ENCODE data around the gene TMTC3. TPM values are rescaled to one million over a fixed set of nuclear protein-coding genes. Genes with fewer than 3 reads are reported as not detected.

TMTC3 gene
- total and polyA plus RNA-seq, 4 donors: 3.0 to 28.2 (median 6.3) TPM

- H3K9me3 ChIP-seq (ENCODE audit: control insufficient read depth in 4 of 4, low read length in 3 of 4): no peaks in the 10 kb centered on the region
- H3K36me3 ChIP-seq (ENCODE audit: control insufficient read depth in 4 of 4, insufficient read depth in 3 of 4, low read depth in 1 of 4, low read length in 3 of 4): peaks cover 3 to 14% (median 9%) of the 10 kb centered on the region in 4 donors
- no peak for TF ChIP-seq REST (IDR thresholded peaks at IDR 0.05)
- TF ChIP-seq FOXA1 (IDR thresholded peaks at IDR 0.05): no peak
- TF ChIP-seq GABPA (IDR thresholded peaks at IDR 0.05 in 1 of 2, conservative IDR thresholded peaks at IDR 0.05 in 1 of 2): no peak
- no peak for TF ChIP-seq CTCF (IDR thresholded peaks at IDR 0.05; ENCODE audit: low read depth, low read length, missing input control)
- no peak for TF ChIP-seq YY1 (IDR thresholded peaks at IDR 0.05)
- TF ChIP-seq ATF3 (IDR thresholded peaks at IDR 0.05): no peak
- no peak for TF ChIP-seq SP1 (IDR thresholded peaks at IDR 0.05)
- TF ChIP-seq HNF4A (conservative IDR thresholded peaks at IDR 0.05): no peak
- no peak for TF ChIP-seq RXRA (IDR thresholded peaks at IDR 0.05)
- no peak for TF ChIP-seq MAX (IDR thresholded peaks at IDR 0.05)
- TF ChIP-seq RAD21 (IDR thresholded peaks at IDR 0.05): no peak
- no peak for TF ChIP-seq JUND (IDR thresholded peaks at IDR 0.05)
- TF ChIP-seq NR2F2 (IDR thresholded peaks at IDR 0.05): no peak
- no peak for TF ChIP-seq HNF4G (IDR thresholded peaks at IDR 0.05)
- no peak for TF ChIP-seq EGR1 (IDR thresholded peaks at IDR 0.05; ENCODE audit: low read depth in 2 of 2)
- no peak for TF ChIP-seq ZBTB33 (IDR thresholded peaks at IDR 0.05)
- TF ChIP-seq TAF1 (conservative IDR thresholded peaks at IDR 0.05): no peak
- no peak for TF ChIP-seq FOXA2 (IDR thresholded peaks at IDR 0.05)
- H3K4me1 ChIP-seq (ENCODE audit: control insufficient read depth in 4 of 4, insufficient read depth in 4 of 4, low read length in 3 of 4): no peaks in the 10 kb centered on the region
- no peak overlapping the region for H3K4me3 ChIP-seq (ENCODE audit: low read depth in 1 of 3, low read length in 3 of 3)
- H3K27me3 ChIP-seq (ENCODE audit: control insufficient read depth in 4 of 4, insufficient read depth in 4 of 4, low read length in 3 of 4): no peaks in the 10 kb centered on the region
- H3K9ac ChIP-seq (ENCODE audit: low read depth in 1 of 2, low read length in 2 of 2): no peak overlapping the region
- 92% methylated on average over 2 of the region's 2 CpGs for WGBS
- no peak overlapping the region for H3K27ac ChIP-seq (ENCODE audit: low read depth in 1 of 2, low read length in 2 of 2)
- no peak for DNase-seq (ENCODE audit: low spot score)
Measured at GRCh38 chr12:88192426-88192825, 50.3 kb downstream of the TMTC3 start.

All from liver (tissue), 9 donors.